Erythroblast (primary cell): ENCODE results near the gene TCHH.

ENCODE experiments used
- GATA1 ChIP-seq: IDR thresholded peaks from 2 replicates; pipeline ENCODE4 v1.6.1; 2011; ENCODE audit warnings: low read depth, mild to moderate bottlenecking, control low read depth, low read length, moderate library complexity
- POLR2A ChIP-seq: IDR thresholded peaks from 2 replicates; pipeline ENCODE4 v1.6.1; 2011; ENCODE audit warnings: mild to moderate bottlenecking, low read length

DNA sequence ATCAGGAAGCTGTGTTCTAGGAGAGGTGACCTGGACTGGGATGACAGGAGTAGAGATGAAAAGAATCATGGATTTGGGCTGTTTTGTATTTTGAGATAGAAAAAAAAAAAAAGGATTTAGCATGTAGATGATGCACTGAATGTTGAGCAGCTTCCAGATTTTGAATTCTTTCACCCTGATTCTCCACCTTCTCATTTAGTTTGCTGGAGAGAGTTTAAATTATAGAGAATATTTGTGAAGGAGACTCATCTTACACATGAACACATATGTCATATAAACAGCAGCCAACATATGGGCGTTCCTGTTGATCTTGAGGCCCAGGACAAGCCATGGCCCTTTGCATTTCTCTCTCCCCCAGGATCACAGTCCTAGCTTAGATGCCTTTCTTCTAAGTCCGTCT, 36.4 kb upstream of the TCHH start:
- TF ChIP-seq POLR2A: no peak
- no peak for TF ChIP-seq GATA1
